SK-N-SH (cell line): ENCODE measurements around the gene PUDP. TPM values are rescaled to one million over a fixed set of nuclear protein-coding genes. Genes with fewer than 3 reads are reported as not detected.

Experiments
- CTCF ChIA-PET: fragments of 300-600, 350-600 bp; formaldehyde crosslinking; extraction: SDS; loops from one replicate; lab custom pipeline; 2021; lab: Yijun Ruan, JAX
- POLR2A ChIA-PET: fragments of 350-600 bp; sonication (Branson Sonifier 250); formaldehyde crosslinking; extraction: SDS; loops from one replicate; lab custom pipeline; 2020; ENCODE audit warnings: antibody characterized with exemption, inconsistent platforms; lab: Yijun Ruan, JAX
- DNase-seq: peaks from one replicate; pipeline ENCODE4 v3.0.0; 2012
- H2AFZ ChIP-seq: fragments of 200-600 bp; sonication (generic); 2 replicates; pipeline ENCODE4 v1.8.1; 2016; ENCODE audit warnings: antibody characterized with exemption, mild to moderate bottlenecking, low read depth
- H3F3A ChIP-seq: fragments of 200-600 bp; sonication (generic); replicated peaks from 2 replicates; pipeline ENCODE3; 2016; ENCODE audit warnings: antibody characterized with exemption, mild to moderate bottlenecking; ENCODE audit not compliant: insufficient read depth
- H3K27ac ChIP-seq, 2 experiments: fragments of 200-500 bp in 1 of 2; fragments of 200-600 bp in 1 of 2; sonication (Bioruptor generic) in 1 of 2; sonication (generic), shearing (Covaris generic) in 1 of 2; 2 replicates each; pipeline versions ENCODE4 v1.5.1 to v1.6.1; 2014 to 2016; ENCODE audit warnings: low read depth in 2 of 2, inconsistent platforms in 1 of 2, low read length in 1 of 2, mild to moderate bottlenecking in 1 of 2, mixed read lengths in 1 of 2
- H3K27me3 ChIP-seq: fragments of 200-600 bp; sonication (generic), shearing (Covaris generic); 2 replicates; pipeline ENCODE4 v1.6.1; 2016; ENCODE audit warnings: mixed run types; ENCODE audit not compliant: insufficient read depth
- H3K36me3 ChIP-seq, 2 experiments: fragments of 200-500 bp in 1 of 2; fragments of 200-600 bp in 1 of 2; sonication (Bioruptor generic) in 1 of 2; sonication (generic) in 1 of 2; replicated peaks in 1 of 2; 2 replicates each; pipeline versions ENCODE3 to v1.5.1; 2014 to 2016; ENCODE audit warnings: low read length in 1 of 2, mild to moderate bottlenecking in 1 of 2; ENCODE audit not compliant: insufficient read depth in 2 of 2, control insufficient read depth in 1 of 2
- H3K4me1 ChIP-seq, 2 experiments: fragments of 200-500 bp in 1 of 2; fragments of 200-600 bp in 1 of 2; sonication (Bioruptor generic) in 1 of 2; sonication (generic), shearing (Covaris generic) in 1 of 2; 2 replicates each; pipeline versions ENCODE4 v1.5.1 to v1.6.1; 2014 to 2016; ENCODE audit warnings: low read depth in 1 of 2, low read length in 1 of 2, mixed run types in 1 of 2; ENCODE audit not compliant: insufficient read depth in 2 of 2, control insufficient read depth in 1 of 2
- H3K4me2 ChIP-seq: fragments of 200-600 bp; sonication (generic), shearing (Covaris generic); 2 replicates; pipeline ENCODE4 v1.6.1; 2017; ENCODE audit warnings: mixed run types
- H3K4me3 ChIP-seq, 2 experiments: fragments of 200-500 bp in 1 of 2; fragments of 200-600 bp in 1 of 2; sonication (Bioruptor generic) in 1 of 2; sonication (generic), shearing (Covaris generic) in 1 of 2; 2 replicates each; pipeline versions ENCODE4 v1.5.1 to v1.8.1; 2014 to 2016; ENCODE audit warnings: low read depth in 2 of 2, inconsistent platforms in 1 of 2, low read length in 1 of 2, mild to moderate bottlenecking in 1 of 2, mixed read lengths in 1 of 2, moderate library complexity in 1 of 2
- H3K79me2 ChIP-seq: fragments of 200-600 bp; sonication (generic); 2 replicates; pipeline ENCODE4 v1.8.1; 2017; ENCODE audit warnings: mild to moderate bottlenecking; ENCODE audit not compliant: insufficient read depth
- H3K9ac ChIP-seq: fragments of 200-600 bp; sonication (generic); 2 replicates; pipeline ENCODE4 v1.6.1; 2017; ENCODE audit warnings: mixed run types
- H3K9me2 ChIP-seq: fragments of 200-600 bp; sonication (generic); 2 replicates; pipeline ENCODE4 v1.6.1; 2017; ENCODE audit warnings: mixed run types
- H3K9me3 ChIP-seq: fragments of 200-600 bp; sonication (generic); 2 replicates; pipeline ENCODE4 v1.6.1; 2017; ENCODE audit warnings: mixed run types, mild to moderate bottlenecking, moderate library complexity
- H4K20me1 ChIP-seq: fragments of 200-600 bp; sonication (generic); 2 replicates; pipeline ENCODE4 v1.6.1; 2017; ENCODE audit warnings: mild to moderate bottlenecking, mixed run types; ENCODE audit not compliant: insufficient read depth
- ELF1 ChIP-seq: IDR thresholded peaks from 2 replicates; pipeline ENCODE4 v1.4.0; 2012
- EZH2phosphoT487 ChIP-seq: fragments of 200-600 bp; sonication (generic); IDR thresholded peaks from 2 replicates; pipeline ENCODE4 v1.6.1; 2017; ENCODE audit warnings: low read depth, mixed run types, mild to moderate bottlenecking, antibody characterized with exemption, moderate library complexity, borderline replicate concordance
- GABPA ChIP-seq: IDR thresholded peaks from 2 replicates; pipeline ENCODE4 v1.4.0; 2012; ENCODE audit warnings: low read depth, mild to moderate bottlenecking
- GATA2 ChIP-seq: sonication (generic); formaldehyde crosslinking; IDR thresholded peaks from 2 replicates; pipeline ENCODE4 v1.5.0; 2020; ENCODE audit warnings: mild to moderate bottlenecking, missing genetic modification reagents
- IRF3 ChIP-seq: fragments of 150-350 bp; IDR thresholded peaks from 2 replicates; pipeline ENCODE4 v1.6.1; 2016; ENCODE audit warnings: mild to moderate bottlenecking, low read depth, low read length
- MAX ChIP-seq: IDR thresholded peaks from 2 replicates; pipeline ENCODE4 v1.4.0; 2012; ENCODE audit warnings: low read depth
- NFIC ChIP-seq: IDR thresholded peaks from 2 replicates; pipeline ENCODE4 v1.4.0; 2012; ENCODE audit warnings: borderline replicate concordance
- PBX3 ChIP-seq: IDR thresholded peaks from 2 replicates; pipeline ENCODE4; 2012
- RAD21 ChIP-seq: IDR thresholded peaks from 2 replicates; pipeline ENCODE4 v1.6.1; 2012; ENCODE audit warnings: mild to moderate bottlenecking, low read length
- RCOR1 ChIP-seq: fragments of 150-350 bp; IDR thresholded peaks from 2 replicates; pipeline ENCODE4 v1.6.1; 2017; ENCODE audit warnings: antibody characterized with exemption, low read length
- RFX5 ChIP-seq: IDR thresholded peaks from 2 replicates; pipeline ENCODE4 v1.6.1; 2012; ENCODE audit warnings: mild to moderate bottlenecking, improper control_type of control experiment, low read length
- TAF1 ChIP-seq: IDR thresholded peaks from 2 replicates; pipeline ENCODE4 v1.6.1; 2012; ENCODE audit warnings: low read depth, mild to moderate bottlenecking, low read length, moderate library complexity, borderline replicate concordance
- USF2 ChIP-seq: fragments of 150-350 bp; IDR thresholded peaks from 2 replicates; pipeline ENCODE4 v1.6.1; 2017; ENCODE audit warnings: antibody characterized with exemption, low read length, low read depth, borderline replicate concordance
- YY1 ChIP-seq: IDR thresholded peaks from 2 replicates; pipeline ENCODE4 v1.4.0; 2012; ENCODE audit warnings: low read depth, mild to moderate bottlenecking
- WGBS: methylation state at CpG from one replicate; pipeline ENCODE4 v1.1.6; 2017; ENCODE audit warnings: low lambda C conversion rate; 5-methylcytosine and 5-hydroxymethylcytosine counted together
- polyA plus RNA-seq, 3 experiments: library from polyadenylated mRNA; depleted of rRNA; stranded (reverse); fragments of >200 nt; gene quantifications; 2 replicates each; pipeline ENCODE4 v1.2.3, GENCODE V29; 2012
- TF ChIP-seq, protein P1 (sequence below): IDR thresholded peaks from 2 replicates; pipeline ENCODE4 v1.6.1; 2012; ENCODE audit warnings: mild to moderate bottlenecking, low read depth, low read length, moderate library complexity

PUDP gene
- polyA plus RNA-seq, 1 of the 3 experiments (the other 2 are of a cell fraction) = 23.0 TPM

DNA sequence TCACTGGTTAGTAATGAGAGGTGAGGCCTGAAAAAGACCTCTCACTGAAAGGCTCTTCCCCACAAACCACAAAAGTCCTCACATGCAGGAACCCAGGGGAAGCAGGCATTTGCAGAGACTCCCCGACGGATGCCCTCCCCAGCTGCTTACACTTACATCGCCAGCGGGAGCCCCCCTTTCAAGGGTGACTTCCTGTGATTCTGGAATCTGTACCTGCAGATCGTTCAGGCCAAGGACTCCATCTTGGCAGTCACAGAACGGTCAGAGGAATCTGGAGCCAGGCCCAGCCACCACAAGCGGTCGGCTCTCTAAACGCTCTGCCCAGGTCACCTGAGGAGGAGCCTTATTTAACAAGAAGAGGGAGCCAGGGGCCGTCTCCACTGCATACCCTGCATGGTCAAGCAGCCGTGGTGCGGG is 71.7 kb downstream of the PUDP start:
- H3K27ac ChIP-seq = no peak overlapping the region
- H3K4me1 ChIP-seq = no peaks in the 10 kb centered on the region
- no peak overlapping the region for H3K9ac ChIP-seq
- no peak overlapping the region for H2AFZ ChIP-seq
- H3K4me3 ChIP-seq = no peak overlapping the region
- ChIA-PET CTCF (interaction anchor here (1.3 kb wide), 1 partner anchor 9 kb away, joined by 3 read pairs; no protein-coding TSS in a partner anchor), POLR2A (no interaction called here)
- DNase-seq = no peak
- peaks cover 17% of the 10 kb centered on the region for H4K20me1 ChIP-seq
- no peak for TF ChIP-seq TAF1
- no peak for TF ChIP-seq RFX5
- no peak for TF ChIP-seq NFIC
- no peak for TF ChIP-seq ELF1
- H3K79me2 ChIP-seq = no peaks in the 10 kb centered on the region
- no peaks in the 10 kb centered on the region for H3K9me3 ChIP-seq
- H3K4me2 ChIP-seq = no peak overlapping the region
- no peaks in the 10 kb centered on the region for H3K9me2 ChIP-seq
- H3K36me3 ChIP-seq = no peaks in the 10 kb centered on the region
- WGBS = 88% methylated on average over 3 of the region's 12 CpGs
- H3F3A ChIP-seq = no peaks in the 10 kb centered on the region
- no peaks in the 10 kb centered on the region for H3K27me3 ChIP-seq

- Histone ChIP-seq H3K27me3 (no peaks in the 10 kb centered on the region), H3K79me2 (no peaks in the 10 kb centered on the region), H3K4me1 (no peaks in the 10 kb centered on the region), H3K4me2 (no peak overlapping the region), H3K9ac (no peak overlapping the region), H3K9me2 (no peaks in the 10 kb centered on the region), H3K36me3 (no peaks in the 10 kb centered on the region), H3K27ac (no peak overlapping the region), H3K4me3 (no peak overlapping the region), H4K20me1 (peaks cover 14% of the 10 kb centered on the region), H3K9me3 (no peaks in the 10 kb centered on the region), H2AFZ (no peak overlapping the region), H3F3A (no peaks in the 10 kb centered on the region)
- POLR2A ChIA-PET = no interaction called here
- 100% methylated on average over 1 of the region's 1 CpG for WGBS
- CTCF ChIA-PET = no interaction called here
- no peak for DNase-seq
- TF ChIP-seq YY1 (no peak), ELF1 (no peak), IRF3 (no peak), GABPA (no peak), PBX3 (no peak)
Measured at GRCh38 chrX:7074908-7075204, 73.1 kb downstream of the PUDP start.

- Histone ChIP-seq H2AFZ (no peak overlapping the region), H3K4me2 (no peak overlapping the region), H3K9me2 (no peaks in the 10 kb centered on the region), H3F3A (no peaks in the 10 kb centered on the region), H4K20me1 (peaks cover 14% of the 10 kb centered on the region), H3K4me1 (peaks cover 0 to 2% of the 10 kb centered on the region in 2 experiments; a peak in 1 of 4 replicates), H3K36me3 (no peaks in the 10 kb centered on the region), H3K4me3 (no peak overlapping the region), H3K27ac (no peak overlapping the region), H3K27me3 (no peaks in the 10 kb centered on the region), H3K9ac (no peak overlapping the region), H3K79me2 (no peaks in the 10 kb centered on the region), H3K9me3 (no peaks in the 10 kb centered on the region)
- POLR2A ChIA-PET = no interaction called here
- DNase-seq = no peak
- 97% methylated on average over 7 of the region's 9 CpGs for WGBS
- CTCF ChIA-PET = interaction anchor here (1.1 to 1.2 kb wide), 2 partner anchors 12 to 16 kb away, joined by 3 read pairs; no protein-coding TSS in a partner anchor
- TF ChIP-seq, protein P1, sequence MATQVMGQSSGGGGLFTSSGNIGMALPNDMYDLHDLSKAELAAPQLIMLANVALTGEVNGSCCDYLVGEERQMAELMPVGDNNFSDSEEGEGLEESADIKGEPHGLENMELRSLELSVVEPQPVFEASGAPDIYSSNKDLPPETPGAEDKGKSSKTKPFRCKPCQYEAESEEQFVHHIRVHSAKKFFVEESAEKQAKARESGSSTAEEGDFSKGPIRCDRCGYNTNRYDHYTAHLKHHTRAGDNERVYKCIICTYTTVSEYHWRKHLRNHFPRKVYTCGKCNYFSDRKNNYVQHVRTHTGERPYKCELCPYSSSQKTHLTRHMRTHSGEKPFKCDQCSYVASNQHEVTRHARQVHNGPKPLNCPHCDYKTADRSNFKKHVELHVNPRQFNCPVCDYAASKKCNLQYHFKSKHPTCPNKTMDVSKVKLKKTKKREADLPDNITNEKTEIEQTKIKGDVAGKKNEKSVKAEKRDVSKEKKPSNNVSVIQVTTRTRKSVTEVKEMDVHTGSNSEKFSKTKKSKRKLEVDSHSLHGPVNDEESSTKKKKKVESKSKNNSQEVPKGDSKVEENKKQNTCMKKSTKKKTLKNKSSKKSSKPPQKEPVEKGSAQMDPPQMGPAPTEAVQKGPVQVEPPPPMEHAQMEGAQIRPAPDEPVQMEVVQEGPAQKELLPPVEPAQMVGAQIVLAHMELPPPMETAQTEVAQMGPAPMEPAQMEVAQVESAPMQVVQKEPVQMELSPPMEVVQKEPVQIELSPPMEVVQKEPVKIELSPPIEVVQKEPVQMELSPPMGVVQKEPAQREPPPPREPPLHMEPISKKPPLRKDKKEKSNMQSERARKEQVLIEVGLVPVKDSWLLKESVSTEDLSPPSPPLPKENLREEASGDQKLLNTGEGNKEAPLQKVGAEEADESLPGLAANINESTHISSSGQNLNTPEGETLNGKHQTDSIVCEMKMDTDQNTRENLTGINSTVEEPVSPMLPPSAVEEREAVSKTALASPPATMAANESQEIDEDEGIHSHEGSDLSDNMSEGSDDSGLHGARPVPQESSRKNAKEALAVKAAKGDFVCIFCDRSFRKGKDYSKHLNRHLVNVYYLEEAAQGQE = no peak
- TF ChIP-seq USF2 (no peak), GATA2 (CRISPR knock-in tag) (no peak), NFIC (no peak), RCOR1 (no peak), MAX (no peak), RAD21 (no peak), RFX5 (no peak), EZH2phosphoT487 (no peak)
Measured at GRCh38 chrX:7074148-7074907, 73.6 kb downstream of the PUDP start.
